ENCODE results near the gene SSH2. TPM values are rescaled to one million over a fixed set of nuclear protein-coding genes. Genes with fewer than 3 reads are reported as not detected.
"Not testable (repeated sequence)": the region's sequence is repeated elsewhere in the genome, so short reads cannot be mapped to it uniquely, and the experiment has no call there.

The SSH2 gene
- total RNA-seq, 1 experiment from 2014 or later: 8.5 TPM

GRCh38 chr17:29731589-29731929 is 198.5 kb downstream of the SSH2 start:
- H3K79me2 ChIP-seq (ENCODE audit: low read length): no peaks in the 10 kb centered on the region
- H2AFZ ChIP-seq (ENCODE audit: low read length): no peak overlapping the region
- ATAC-seq: no peak
- no peak overlapping the region for H3K4me2 ChIP-seq (ENCODE audit: low read length)
- H3F3A ChIP-seq (ENCODE audit: low read length, unreplicated experiment): no peaks in the 10 kb centered on the region
- DNase-seq: no peak
- peaks cover 21% of the 10 kb centered on the region; the same call in 1 of the 2 replicates for H3K4me1 ChIP-seq (ENCODE audit: insufficient read depth, low read length)
- H3K27me3 ChIP-seq (ENCODE audit: low read length): no peaks in the 10 kb centered on the region
- H3K9me2 ChIP-seq (replicated peaks; ENCODE audit: low read length): no peaks in the 10 kb centered on the region
- no peak overlapping the region for H3K4me3 ChIP-seq (ENCODE audit: low read length)
- BruUV-seq (replicated peaks): no TSS peak
- no peaks in the 10 kb centered on the region for H4K20me1 ChIP-seq (ENCODE audit: low read length)
- no peak for TF ChIP-seq EZH2 (IDR thresholded peaks at IDR 0.05; ENCODE audit: low read length, unreplicated experiment)
- no peak for TF ChIP-seq EZH2phosphoT487 (IDR thresholded peaks at IDR 0.05; ENCODE audit: borderline replicate concordance, low read length)
- no peak for TF ChIP-seq CTCF (conservative IDR thresholded peaks at IDR 0.05; ENCODE audit: low read depth, low read length)
- no peak overlapping the region for H3K9ac ChIP-seq (ENCODE audit: low read length)
- H3K9me3 ChIP-seq (ENCODE audit: low read length): no peaks in the 10 kb centered on the region
- no peaks in the 10 kb centered on the region; the same call in 1 of the 2 replicates for H3K36me3 ChIP-seq (ENCODE audit: low read depth, low read length)
- POLR2A ChIA-PET (ENCODE audit: unreplicated experiment): no interaction called here
- CTCF ChIA-PET: no interaction called here
- H3K27ac ChIP-seq (ENCODE audit: low read length): no peak overlapping the region
- intact Hi-C loops (cut with micrococcal nuclease): no loop called here

DNA sequence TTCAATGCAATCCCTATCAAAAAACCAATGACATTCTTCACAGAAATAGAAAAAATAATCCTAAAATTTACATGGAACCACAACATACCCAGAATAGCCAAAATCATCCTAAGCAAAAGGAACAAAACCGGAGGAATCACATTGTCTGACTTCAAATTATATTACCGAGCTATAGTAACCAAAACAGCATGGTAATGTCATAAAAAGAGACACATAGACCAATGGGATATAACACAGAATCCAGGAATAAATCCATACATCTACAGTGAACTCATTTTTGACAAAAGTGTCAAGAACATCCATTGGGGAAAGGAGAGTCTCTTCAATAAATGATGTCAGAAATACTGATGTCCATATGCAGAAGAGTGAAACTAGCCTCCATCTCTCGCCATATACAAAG is 201.5 kb downstream of the SSH2 start:
- H3K9me2 ChIP-seq (replicated peaks; ENCODE audit: low read length): no peaks in the 10 kb centered on the region
- no peaks in the 10 kb centered on the region for H3K27me3 ChIP-seq (ENCODE audit: low read length)
- no peak overlapping the region for H3K4me2 ChIP-seq (ENCODE audit: low read length)
- intact Hi-C loops (cut with micrococcal nuclease): no loop called here
- DNase-seq (no peak), ATAC-seq (no peak)
- no peak overlapping the region for H3K27ac ChIP-seq (ENCODE audit: low read length)
- no TSS peak for BruUV-seq (replicated peaks)
- H2AFZ ChIP-seq (ENCODE audit: low read length): no peak overlapping the region
- no peak for TF ChIP-seq CTCF (conservative IDR thresholded peaks at IDR 0.05; ENCODE audit: low read depth, low read length)
- TF ChIP-seq EZH2phosphoT487 (IDR thresholded peaks at IDR 0.05; ENCODE audit: borderline replicate concordance, low read length): no peak
- no peak for TF ChIP-seq EZH2 (IDR thresholded peaks at IDR 0.05; ENCODE audit: low read length, unreplicated experiment)
- no peaks in the 10 kb centered on the region for H3F3A ChIP-seq (ENCODE audit: low read length, unreplicated experiment)
- CTCF ChIA-PET: no interaction called here
- H4K20me1 ChIP-seq (ENCODE audit: low read length): no peaks in the 10 kb centered on the region
- H3K36me3 ChIP-seq (ENCODE audit: low read depth, low read length): no peaks in the 10 kb centered on the region; the same call in 1 of the 2 replicates
- no peaks in the 10 kb centered on the region for H3K9me3 ChIP-seq (ENCODE audit: low read length)
- POLR2A ChIA-PET (ENCODE audit: unreplicated experiment): no interaction called here
- H3K4me1 ChIP-seq (ENCODE audit: insufficient read depth, low read length): peaks cover 25% of the 10 kb centered on the region; the same call in 1 of the 2 replicates
- H3K79me2 ChIP-seq (ENCODE audit: low read length): no peaks in the 10 kb centered on the region
- no peak overlapping the region for H3K4me3 ChIP-seq (ENCODE audit: low read length)
- no peak overlapping the region for H3K9ac ChIP-seq (ENCODE audit: low read length)

- ChIA-PET POLR2A (ENCODE audit: unreplicated experiment) (no interaction called here), CTCF (no interaction called here)
- no peaks in the 10 kb centered on the region for H3K9me2 ChIP-seq (replicated peaks; ENCODE audit: low read length)
- intact Hi-C loops (cut with micrococcal nuclease): no loop called here
- no peaks in the 10 kb centered on the region for H3K79me2 ChIP-seq (ENCODE audit: low read length)
- no peak overlapping the region for H3K9ac ChIP-seq (ENCODE audit: low read length)
- H3K27me3 ChIP-seq (ENCODE audit: low read length): no peaks in the 10 kb centered on the region
- H3K4me1 ChIP-seq (ENCODE audit: insufficient read depth, low read length): peaks cover 17% of the 10 kb centered on the region; the same call in 1 of the 2 replicates
- H3K9me3 ChIP-seq (ENCODE audit: low read length): no peaks in the 10 kb centered on the region
- H3K4me3 ChIP-seq (ENCODE audit: low read length): no peak overlapping the region
- H3F3A ChIP-seq (ENCODE audit: low read length, unreplicated experiment): no peaks in the 10 kb centered on the region
- H3K27ac ChIP-seq (ENCODE audit: low read length): no peak overlapping the region
- H3K4me2 ChIP-seq (ENCODE audit: low read length): peak overlapping the region; percentile 41; the same call in 1 of the 2 replicates
- no peaks in the 10 kb centered on the region; the same call in 1 of the 2 replicates for H3K36me3 ChIP-seq (ENCODE audit: low read depth, low read length)
- DNase-seq (peak; percentile 40), ATAC-seq (peak; percentile 49)
- TF ChIP-seq EZH2 (IDR thresholded peaks at IDR 0.05; ENCODE audit: low read length, unreplicated experiment) (no peak), CTCF (conservative IDR thresholded peaks at IDR 0.05; ENCODE audit: low read depth, low read length) (no peak), EZH2phosphoT487 (IDR thresholded peaks at IDR 0.05; ENCODE audit: borderline replicate concordance, low read length) (no peak)
- no peak overlapping the region for H2AFZ ChIP-seq (ENCODE audit: low read length)
- H4K20me1 ChIP-seq (ENCODE audit: low read length): no peaks in the 10 kb centered on the region
- BruUV-seq (replicated peaks): no TSS peak
These were observed 203.2 kb downstream of the SSH2 start for GRCh38 chr17:29726715-29727252.

- intact Hi-C loops (cut with micrococcal nuclease); H3K79me2 ChIP-seq (ENCODE audit: low read length); H3K27me3 ChIP-seq (ENCODE audit: low read length); DNase-seq; BruUV-seq (replicated peaks); H3K9me3 ChIP-seq (ENCODE audit: low read length); POLR2A ChIA-PET (ENCODE audit: unreplicated experiment); H3K27ac ChIP-seq (ENCODE audit: low read length); H3K4me2 ChIP-seq (ENCODE audit: low read length); ATAC-seq; H3K4me3 ChIP-seq (ENCODE audit: low read length); H2AFZ ChIP-seq (ENCODE audit: low read length); H3K9ac ChIP-seq (ENCODE audit: low read length); H4K20me1 ChIP-seq (ENCODE audit: low read length); CTCF ChIA-PET; H3K36me3 ChIP-seq (ENCODE audit: low read depth, low read length); H3F3A ChIP-seq (ENCODE audit: low read length, unreplicated experiment); H3K9me2 ChIP-seq (replicated peaks; ENCODE audit: low read length): not testable (repeated sequence)
- peaks cover 16% of the 10 kb centered on the region; the same call in 1 of the 2 replicates for H3K4me1 ChIP-seq (ENCODE audit: insufficient read depth, low read length)
These were observed 204.6 kb downstream of the SSH2 start for GRCh38 chr17:29725408-29725807.

Measured in PC-3 (cell line).